HG03097 (cell line): ENCODE results near the gene P2RX3.

Experiments used
- ATAC-seq: cut with Tn5 transposase; IDR thresholded peaks from one replicate; pipeline ENCODE4 v1.9.1; 2021; ENCODE audit not compliant: unreplicated experiment, low FRiP score

P2RX3 gene

DNA sequence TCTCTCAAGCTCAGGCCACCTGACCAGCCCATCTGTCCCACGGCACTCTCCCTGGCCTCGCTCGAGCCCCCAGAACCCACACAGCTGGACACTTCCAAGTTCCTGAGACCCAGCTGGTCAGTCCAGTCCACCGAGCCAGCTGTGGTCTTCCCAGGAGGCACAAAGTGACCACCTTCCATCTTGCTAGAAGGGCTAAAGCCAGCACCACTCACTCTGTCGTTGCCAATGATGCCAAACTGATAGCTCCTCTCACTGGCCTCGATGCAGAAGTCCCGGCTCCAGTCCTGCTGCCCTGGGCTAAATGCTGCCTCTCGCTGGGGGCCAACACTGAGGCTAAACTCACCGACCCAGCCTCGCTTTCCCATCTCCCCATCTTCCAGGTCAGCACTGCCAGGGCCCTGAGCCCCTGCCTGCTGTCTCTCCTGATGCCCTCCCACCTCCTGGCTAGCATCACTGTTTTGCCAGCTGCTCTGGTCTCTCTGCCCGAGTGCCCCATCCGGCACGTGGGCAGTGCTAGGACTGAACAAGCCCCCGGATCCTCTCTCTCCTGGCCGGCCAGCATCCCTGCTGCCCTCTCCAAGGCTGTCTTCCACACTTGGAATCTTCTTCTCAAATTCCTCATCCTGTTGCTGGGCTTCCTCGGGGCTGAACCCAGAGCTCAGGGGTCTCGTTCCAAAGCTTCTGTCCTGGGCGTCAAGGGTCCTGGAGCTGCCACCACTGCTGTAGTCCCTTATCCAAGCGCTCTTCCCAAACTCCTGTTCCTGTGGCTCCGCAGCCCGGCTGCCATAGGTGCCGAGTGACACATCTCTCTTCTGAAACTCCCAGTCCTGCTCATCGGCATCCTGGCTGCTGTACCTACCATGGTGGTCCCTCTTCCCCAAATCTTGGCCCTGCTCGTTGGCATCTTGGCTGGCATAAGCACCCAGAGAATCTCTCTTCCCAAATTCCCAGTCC is 28.8 kb upstream of the P2RX3 start:
- no peak for ATAC-seq

DNA sequence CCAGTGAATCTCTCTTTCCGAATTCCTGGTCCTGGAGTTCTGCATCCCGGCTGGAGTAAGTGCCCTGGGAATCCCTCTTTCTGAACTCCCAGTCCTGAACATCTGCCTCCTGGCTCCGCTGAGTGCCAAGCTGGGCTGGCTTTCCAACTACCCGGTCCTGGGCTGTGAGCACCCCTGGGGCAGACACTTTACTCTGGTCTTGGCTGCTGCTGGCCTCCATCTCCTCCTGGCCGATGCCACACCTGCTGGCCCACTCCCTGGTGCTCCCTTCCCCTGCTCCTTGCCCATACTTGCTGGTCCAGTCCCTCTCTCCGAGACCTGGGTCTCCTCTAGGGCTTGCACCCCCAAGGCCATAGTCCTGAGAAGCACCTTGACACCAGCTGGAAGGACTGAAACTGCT is 28.1 kb upstream of the P2RX3 start:
- no peak for ATAC-seq

DNA sequence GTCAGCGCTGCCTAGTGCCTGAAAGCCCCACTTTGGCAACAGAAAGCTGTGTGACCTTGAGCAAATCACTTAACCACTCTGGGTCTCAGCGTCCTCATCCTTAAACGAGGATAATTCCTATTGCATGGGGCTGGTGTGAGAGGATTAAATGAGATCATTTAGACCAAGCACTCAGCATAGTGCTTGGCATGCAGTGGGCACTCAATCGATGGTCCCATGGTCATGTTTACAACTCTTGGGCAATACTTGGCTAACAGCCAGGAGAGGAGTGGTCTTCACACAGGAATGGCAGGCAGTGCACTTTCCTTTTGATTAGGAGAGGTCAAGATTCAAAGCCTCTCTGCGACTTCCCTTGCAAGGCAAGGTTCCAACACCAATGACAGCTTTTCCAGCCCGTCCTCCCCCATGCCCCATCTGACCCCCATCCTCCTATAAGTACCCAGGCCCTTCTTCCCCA is 27.5 kb upstream of the P2RX3 start:
- no peak for ATAC-seq

DNA sequence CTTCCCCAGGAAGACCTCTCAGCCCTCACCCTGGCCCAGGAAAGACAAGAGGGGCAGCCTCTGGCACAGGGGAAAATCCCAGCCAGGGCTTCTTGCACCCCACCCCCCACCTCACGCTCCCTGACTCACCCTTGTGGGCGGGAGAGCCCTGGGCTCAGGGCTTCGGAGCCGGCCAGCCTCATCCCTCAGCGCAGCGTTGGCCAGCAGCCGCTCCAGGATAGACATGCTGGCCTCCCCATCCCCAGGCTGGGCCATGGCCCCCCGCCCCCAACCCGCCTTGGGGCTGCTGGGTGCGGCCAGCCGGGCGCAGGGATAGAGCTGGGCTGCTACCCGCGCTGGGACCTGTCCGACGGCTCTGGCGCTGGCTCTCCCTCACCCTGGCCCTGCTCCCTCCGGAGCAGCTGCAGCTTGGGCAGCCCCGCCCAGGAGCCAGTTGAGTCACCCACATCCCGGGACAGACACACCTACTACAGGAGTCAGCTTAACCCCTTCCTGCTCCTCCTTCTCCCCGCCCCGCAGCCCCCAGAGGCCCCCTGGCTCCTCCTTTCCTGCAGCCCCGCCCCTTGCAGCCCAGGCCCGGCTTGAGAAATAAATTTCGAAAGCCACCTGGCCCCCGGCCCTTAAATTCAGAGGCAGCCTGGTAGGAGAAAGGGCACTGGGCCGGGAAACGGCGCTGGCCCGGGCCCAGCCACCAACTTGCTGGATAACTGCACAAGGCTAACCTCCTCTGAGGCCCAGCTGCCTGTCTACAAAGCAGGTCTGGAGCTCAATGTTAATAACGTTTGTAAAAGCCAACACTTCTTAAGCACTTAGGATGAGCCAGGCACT is 26.8 kb upstream of the P2RX3 start:
- peak; percentile 99 for ATAC-seq

DNA sequence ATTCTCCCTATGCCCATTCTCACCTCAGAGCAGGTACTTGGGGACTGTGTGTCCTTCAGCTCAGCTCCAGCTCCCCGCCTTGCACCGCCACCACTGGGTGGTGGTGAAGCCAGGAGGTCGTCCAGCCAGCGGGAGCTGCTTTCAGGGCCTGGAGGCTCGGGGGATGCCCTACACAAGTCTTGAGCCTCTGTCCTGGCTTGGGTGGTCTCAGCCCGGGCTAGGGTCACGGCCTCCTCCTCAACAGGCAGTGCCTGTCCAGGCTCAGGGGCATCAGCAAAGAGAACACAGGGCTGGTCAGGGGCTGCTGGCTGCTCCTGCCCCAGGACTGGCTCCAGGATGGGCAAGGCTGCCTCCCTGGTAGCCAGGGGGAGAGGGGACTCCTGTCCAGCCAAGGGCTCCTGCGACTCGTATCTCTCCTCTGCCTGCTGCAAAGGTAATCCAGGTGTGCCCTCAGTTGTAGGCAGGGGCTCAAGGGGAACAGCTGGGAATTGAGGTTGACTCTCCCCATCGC is 25.6 kb upstream of the P2RX3 start:
- no peak for ATAC-seq

DNA sequence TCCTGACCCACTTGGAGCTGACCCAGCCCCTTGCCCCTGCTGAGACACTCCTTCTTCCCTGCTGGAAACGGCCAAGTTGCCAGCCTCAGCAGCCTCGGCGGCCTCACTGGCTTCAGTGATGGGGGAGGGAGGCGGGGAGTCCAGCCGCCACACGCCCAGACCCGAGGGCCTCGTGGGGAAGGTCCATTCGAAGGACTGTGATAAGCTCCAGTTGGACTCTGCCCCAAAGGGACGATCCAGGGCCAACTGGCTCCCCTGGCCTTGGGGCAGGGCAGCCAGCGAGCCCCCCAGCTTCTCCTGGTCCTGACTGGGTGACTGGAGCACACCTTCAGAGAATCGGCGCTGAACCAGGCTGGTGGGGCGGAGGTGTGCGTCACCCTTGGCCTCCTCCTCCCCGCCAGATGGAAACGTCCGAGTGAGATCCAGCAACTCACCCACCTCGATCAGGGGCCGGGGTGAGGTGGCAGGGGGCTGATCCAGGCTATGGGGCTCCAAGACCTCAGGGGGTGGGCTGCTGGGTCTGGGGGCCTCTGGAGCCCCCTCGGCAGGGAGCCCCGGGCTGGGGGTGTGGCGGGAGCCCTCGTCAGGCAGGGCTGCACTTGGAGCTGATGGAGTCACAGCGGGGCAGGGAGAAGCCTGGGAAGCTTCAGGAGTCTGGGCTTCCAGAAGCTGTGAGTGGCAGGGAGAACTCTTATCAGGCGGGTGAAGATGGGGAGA is 24.9 kb upstream of the P2RX3 start:
- no peak for ATAC-seq

DNA sequence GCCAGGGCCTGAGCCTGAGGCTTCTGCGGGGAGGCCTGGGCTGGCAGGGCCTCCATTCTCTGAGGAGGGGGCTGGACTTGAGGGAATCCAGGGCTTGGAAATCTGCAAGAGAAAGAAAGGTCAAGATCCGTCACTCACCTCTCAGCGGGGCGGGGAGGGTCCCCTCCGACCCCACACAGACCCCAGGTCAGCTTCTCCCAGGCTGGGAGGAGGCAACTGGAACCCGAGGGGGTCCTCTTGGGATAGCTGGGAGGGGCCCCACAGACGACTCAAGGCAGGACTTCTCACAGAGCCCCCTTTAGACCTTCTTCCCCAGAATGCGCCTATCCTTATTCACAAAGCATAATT is 24.4 kb upstream of the P2RX3 start:
- no peak for ATAC-seq

DNA sequence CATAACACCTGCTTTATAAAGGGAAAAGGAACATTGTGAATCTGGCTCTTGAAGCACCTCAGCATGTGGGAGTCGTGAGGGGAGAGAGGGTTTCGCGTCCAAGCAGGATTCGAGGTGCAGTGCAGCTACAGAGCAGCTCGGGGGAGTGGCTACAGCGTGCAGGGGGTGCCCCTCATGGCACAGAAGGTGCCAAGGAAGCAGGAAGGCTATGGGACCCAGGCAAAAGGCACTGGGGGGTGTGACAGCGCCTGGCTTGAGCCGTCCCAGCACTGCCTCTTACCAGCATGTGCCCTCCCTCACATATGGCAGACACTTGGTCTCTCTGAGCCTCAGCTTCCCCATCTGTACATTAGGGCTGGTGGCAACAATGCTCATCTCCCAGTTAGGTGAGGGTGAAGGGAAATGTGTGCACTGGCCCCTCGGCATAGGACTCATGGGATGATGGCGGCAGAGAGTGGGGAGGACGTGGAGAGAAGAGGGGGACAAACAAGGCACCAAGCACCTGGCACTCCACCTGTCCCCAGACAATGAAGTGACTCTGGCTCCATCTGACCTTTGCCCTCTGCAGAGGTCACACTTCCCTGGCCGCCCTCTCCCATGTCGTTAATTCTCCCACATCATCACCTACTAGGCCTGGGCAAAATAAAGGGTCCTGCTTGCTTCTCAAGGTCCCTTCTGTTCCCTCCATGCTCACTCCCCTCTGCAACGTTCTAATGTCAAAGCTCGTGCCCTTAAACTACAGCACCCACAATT is 23.8 kb upstream of the P2RX3 start:
- ATAC-seq: no peak

DNA sequence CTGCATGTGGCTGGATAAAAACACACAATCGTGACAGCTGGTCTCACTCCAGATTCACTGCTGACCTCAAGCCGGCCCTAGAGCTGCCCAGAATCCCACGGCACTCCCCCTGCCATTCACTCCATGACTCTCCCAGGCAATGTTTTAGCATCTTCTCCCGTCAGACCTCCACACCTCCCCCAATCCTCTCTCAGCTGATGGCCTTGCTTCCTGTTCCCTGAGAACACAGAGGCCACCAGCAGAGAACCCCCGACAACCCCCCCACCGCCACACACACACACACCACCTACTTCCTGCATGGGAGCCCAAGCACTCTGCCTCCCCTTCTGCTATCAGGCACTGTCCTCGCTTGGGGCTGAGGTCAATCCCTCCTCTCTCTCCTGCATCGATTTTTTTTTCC is 22.7 kb upstream of the P2RX3 start:
- no peak for ATAC-seq

DNA sequence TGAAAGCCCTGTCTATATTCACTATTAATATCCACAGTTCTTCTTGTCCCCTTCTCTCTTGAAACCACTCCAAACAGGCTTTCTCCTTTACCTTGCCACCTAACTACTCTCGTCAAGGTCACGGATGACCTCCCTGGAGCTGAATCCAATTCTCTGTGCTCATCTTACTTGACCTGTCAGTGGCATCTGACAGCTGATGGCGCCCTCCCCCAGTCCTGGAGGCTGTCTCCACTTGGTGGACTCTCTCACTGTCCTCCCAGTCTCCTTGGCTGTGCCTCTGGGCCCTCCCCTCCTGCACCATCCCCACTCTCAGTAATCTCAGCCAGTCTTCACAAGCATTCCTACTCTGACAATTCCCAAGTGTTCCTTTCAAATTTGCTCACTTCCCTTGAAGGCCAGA is 22.1 kb upstream of the P2RX3 start:
- ATAC-seq: no peak

DNA sequence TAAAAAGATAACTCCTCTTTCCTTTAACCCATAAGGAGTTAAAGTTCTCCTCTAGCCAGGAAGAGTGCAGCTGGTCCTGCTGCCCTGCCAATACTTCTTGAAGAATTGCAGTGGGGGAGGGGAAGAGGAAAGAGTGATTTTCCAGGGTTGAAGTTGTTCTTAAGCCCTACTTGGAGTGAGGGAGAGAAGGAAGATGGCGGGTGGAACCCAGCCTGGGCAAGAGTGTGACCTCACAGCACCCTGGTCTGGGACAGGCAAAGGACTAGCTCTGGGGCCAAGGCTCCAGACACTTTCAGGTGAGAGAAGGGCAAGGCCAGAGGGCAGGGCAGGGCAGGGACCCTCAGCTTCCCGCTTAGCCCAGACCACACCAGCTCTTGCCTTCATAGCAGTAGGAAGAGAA is 20.0 kb upstream of the P2RX3 start:
- no peak for ATAC-seq

DNA sequence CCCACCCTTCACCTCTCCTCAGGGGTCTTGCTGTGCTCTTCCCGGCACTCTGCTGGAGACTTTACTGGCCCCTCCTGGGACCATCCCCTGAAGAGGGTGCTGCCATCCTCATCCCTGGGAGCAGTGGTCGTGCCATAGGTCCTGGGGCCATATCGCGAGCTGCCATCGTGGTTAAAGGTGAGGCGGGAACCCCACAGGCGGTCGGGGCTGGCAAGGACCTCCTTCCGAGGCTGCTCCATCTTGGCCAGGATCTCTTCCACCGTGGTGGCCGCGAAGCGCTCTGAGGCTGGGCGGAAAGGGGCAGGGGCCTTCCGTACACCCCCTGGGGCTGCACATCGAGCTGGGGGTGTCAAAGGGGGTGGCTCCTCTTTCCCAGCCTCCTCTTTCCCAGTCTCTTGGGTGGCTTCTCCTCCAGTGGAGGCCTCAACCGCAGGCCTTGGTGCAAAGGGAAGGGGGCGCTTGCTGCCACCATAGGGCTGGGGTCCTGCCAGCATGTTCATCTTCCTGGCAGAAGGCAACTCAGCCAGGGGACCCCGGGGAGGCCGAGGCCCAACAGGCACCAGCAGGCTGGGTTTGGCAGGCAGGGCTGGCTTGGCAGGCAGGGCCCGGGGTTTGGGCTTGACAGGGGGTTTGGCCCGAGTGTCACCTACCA is 18.0 kb upstream of the P2RX3 start:
- ATAC-seq: no peak

DNA sequence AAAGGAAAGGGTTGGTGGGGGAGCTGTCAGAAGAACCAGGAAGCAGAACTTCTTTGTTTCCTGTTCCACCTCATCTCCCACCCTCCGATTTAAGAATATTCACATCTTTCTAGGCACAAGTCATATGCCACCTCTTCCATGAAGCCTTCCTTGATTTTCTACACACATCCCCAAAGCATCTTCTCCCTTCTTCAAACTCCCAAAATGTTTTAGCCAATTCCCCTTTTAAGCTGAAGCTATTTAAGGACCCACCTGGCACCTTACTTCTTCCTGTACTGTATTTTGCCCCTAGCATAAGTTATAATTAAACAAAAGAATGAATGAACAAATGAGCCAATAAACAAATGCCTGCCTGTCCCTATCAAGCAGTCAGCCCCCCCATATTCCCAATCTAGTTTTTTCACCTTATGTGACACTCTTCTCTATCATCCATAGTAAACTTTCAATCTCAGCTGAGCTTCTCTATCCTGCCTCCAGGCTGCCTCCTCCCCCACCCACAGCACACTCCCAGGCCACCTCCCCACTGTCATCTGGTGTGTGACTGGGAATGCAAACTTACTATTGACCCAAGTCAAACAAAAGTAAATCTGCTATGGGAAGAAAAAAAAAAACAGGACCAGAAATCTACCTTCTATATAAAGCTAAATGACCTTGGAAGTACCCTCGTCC is 17.3 kb upstream of the P2RX3 start:
- ATAC-seq: no peak

DNA sequence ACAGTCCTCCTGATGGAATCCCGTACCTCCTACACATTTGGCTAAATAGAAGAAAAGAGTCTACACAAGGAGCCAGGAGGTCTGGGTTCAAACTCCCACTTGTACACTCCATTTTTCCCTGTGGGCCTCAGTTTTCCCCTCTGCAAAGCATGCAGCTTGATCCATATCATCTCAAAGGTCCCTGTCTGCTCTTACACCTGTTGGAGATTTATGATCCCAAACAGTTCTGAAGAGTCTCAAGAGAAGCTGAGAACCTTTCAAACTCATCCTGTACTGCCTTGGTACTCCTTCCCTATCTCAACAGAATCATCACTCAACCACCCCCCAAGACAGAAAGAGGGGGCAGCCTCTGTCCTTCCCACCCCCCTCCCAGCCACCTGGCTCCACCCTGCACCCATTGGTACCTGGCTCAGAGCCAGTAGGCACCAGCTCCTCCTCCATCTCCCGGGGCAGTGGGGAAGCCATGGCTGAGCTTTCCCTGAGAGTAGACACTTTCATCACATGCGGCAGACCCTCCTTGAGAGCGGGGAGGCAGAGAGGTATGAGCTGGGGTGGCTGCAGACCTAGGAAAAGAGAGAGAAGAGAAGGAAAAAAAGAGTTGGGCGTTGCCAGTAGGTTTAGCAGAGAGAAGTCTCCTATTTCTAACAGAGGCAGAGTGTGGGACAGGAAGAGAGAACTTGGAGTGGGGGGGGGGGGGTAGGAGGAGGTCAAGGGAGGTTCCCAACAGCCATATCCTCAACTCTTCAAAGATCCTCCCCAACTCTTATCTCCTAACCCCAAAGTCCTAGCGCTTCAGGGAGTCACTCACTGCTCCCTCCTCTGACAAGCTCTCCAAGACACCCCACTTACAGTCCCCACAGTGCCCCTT is 16.5 kb upstream of the P2RX3 start:
- ATAC-seq: no peak

DNA sequence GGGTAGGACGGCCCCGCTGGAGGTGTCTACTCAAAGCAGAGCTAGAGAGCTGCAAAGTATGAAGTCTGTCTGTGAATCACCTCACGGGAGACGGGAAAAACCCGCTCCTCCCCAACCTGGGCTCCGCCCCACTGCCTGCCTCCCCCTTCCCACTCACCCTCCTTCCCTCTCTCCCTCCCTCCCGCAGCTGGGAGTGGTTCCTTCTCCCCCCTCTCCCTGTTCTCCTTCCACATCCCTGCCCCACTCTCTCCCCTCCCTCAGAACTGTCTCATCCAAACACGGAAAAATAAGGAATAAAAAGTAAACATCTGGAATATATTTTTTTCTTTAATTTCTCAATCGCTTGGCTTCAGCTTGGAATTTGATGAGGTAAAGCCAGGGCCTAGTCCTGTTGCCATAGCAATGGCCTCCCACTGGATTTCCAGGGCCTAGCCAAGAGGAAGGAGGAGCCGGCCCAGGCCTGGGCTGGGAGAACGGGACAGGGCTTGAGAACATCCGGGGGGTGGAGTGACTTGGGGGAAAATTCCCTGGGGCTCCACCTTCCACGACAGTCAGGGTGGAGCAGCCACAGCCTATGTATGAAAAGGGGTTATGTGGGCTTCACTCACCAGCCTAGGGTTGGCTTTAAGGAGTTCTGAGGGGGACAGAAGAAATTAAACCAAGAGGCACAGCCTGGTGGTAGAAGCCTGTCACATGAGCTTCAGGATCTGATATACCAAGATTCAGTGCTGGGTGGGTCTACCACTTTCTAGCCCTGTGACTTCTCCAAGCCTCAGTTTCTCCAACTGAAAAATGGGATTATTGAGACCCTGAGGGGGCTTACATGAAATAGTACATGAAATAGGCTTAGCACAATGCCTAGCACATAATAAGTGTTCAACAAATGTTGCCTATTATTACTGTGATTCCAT is 15.6 kb upstream of the P2RX3 start:
- no peak for ATAC-seq

DNA sequence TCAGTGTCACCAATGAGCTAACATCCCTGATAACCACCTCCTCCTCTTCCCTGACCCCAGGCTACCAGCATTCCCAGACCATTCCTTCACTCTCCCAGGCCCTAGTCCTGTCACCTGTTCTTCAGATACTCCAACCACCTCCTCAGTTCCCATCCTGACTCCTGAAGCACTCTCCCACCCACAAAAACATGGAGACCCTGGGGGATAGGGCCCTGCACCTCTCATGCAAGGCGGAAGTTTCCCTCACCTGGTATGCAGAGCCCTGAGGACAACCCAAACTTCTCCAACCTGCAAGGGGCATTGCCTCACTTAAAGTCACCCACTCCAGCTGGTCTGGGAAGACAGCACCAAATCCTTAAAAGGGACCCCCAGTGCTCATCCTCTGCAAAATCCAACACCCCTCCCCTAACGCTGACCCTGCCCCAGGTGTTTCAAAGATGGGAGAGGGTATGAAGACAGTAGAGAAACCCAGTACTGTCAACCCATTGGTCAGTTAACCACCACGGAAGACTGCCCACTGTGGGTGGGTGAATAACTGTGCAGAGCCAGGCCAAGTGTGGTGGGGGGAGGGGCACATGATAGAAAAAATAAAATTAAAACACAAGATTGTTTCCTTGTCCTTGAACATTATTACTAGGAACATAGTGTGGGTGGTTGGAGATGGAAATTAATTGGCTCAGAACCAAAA is 14.8 kb upstream of the P2RX3 start:
- no peak for ATAC-seq

DNA sequence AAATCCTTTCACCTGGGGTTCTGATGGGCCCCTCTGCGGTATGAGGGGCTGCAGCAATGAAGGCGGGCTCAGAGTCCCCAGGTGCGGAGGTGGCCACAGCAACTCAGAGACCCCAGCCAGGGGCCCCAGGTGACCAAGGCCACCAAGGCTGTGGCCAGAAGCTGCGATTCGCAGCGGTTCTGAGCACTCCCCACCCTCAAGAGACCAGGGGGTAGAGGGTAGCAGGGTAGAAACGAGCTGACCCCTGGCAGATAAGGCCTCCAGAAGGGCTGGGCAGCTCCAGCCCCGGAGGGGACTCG is 14.3 kb upstream of the P2RX3 start:
- no peak for ATAC-seq
